Lower leg skin (tissue), 4 donors: ENCODE data around the gene CNIH1. TPM values are rescaled to one million over a fixed set of nuclear protein-coding genes. Genes with fewer than 3 reads are reported as not detected.

Source experiments
- DNase-seq, 2 donors: peaks; one replicate each; pipeline ENCODE4 v3.0.0-alpha.2; 2019; ENCODE audit warnings: low spot score in 2 of 2
- H3K4me3 ChIP-seq: fragments of 200-600 bp; sonication (generic); 2 replicates; pipeline ENCODE4 v1.5.1; 2017; ENCODE audit warnings: mild to moderate bottlenecking, low read depth; ENCODE audit not compliant: poor library complexity, severe bottlenecking
- CTCF ChIP-seq, 3 donors: fragments of 450-650 bp; IDR thresholded peaks; one replicate each; pipeline ENCODE4 v1.5.1; 2016; ENCODE audit warnings: antibody characterized with exemption in 3 of 3, mild to moderate bottlenecking in 3 of 3, moderate library complexity in 2 of 3
- POLR2A ChIP-seq, 2 donors: fragments of 450-650 bp; IDR thresholded peaks; one replicate each; pipeline ENCODE4 v1.6.1; 2016 to 2017; ENCODE audit warnings: antibody characterized with exemption in 2 of 2, mild to moderate bottlenecking in 1 of 2, moderate library complexity in 1 of 2
- WGBS, 2 donors: methylation state at CpG; one replicate each; pipeline ENCODE4 v1.1.5; 2018; 5-methylcytosine and 5-hydroxymethylcytosine counted together
- intact Hi-C: fragments of 100-400 bp; cut with DNase I; formaldehyde crosslinking; loops from one replicate; pipeline ENCODE4 v1.15.0; 2023; ENCODE audit warnings: low total_unique reads
- total RNA-seq, 4 donors: library from RNA; depleted of rRNA; stranded (reverse); fragments of >200 nt; gene quantifications; one replicate each; pipeline ENCODE4 v1.1.0, GENCODE V29; 2016

CNIH1 gene
- total RNA-seq, result 10 to 100 TPM; 59.6 to 92.2 (median 75.8) TPM

GRCh38 chr14:54440873-54441868 is at the start of gene CNIH1:
TSS of gene CNIH1 (minus strand) at chr14:54441374. CDS start at chr14:54441327, 47 bp downstream.
- H3K4me3 ChIP-seq, result peak within 1 kb of the TSS; percentile 65
- DNase-seq, result peak; percentile 84 to 98
- TF ChIP-seq CTCF (IDR thresholded peaks at IDR 0.05) (peak in 1 of 3 donors; percentile 78), POLR2A (IDR thresholded peaks at IDR 0.05) (no peak)
- WGBS, 2 donors, result 0 to 1% methylated on average over 63 to 81 of the region's 100 CpGs
- intact Hi-C loops, result no loop called here

- no peak overlapping the region for H3K4me3 ChIP-seq
- intact Hi-C loops, result no loop called here
- TF ChIP-seq POLR2A (IDR thresholded peaks at IDR 0.05) (no peak), CTCF (IDR thresholded peaks at IDR 0.05) (no peak)
- WGBS, 2 donors, result 9 to 13% methylated on average over 3 of the region's 3 CpGs
- DNase-seq, result no peak
Measured at GRCh38 chr14:54490445-54491175, 49.4 kb upstream of the CNIH1 start.

GRCh38 chr14:54489731-54490444 is 48.7 kb upstream of the CNIH1 start:
- H3K4me3 ChIP-seq, result no peak overlapping the region
- WGBS, 2 donors, result 74 to 88% methylated on average over 4 of the region's 4 CpGs
- intact Hi-C loops, result no loop called here
- no peak for DNase-seq
- TF ChIP-seq POLR2A (IDR thresholded peaks at IDR 0.05) (no peak), CTCF (IDR thresholded peaks at IDR 0.05) (no peak)

GRCh38 chr14:54489318-54489683 is 48.1 kb upstream of the CNIH1 start:
- DNase-seq, result no peak
- WGBS, 2 donors, result 19 to 21% methylated on average over 5 of the region's 5 CpGs
- no peak for TF ChIP-seq CTCF (IDR thresholded peaks at IDR 0.05)
- no peak for TF ChIP-seq POLR2A (IDR thresholded peaks at IDR 0.05)
- no peak overlapping the region for H3K4me3 ChIP-seq
- intact Hi-C loops, result no loop called here

GRCh38 chr14:54488646-54489317 is 47.6 kb upstream of the CNIH1 start, which contains the start of gene GMFB:
TSS of gene GMFB (minus strand) at chr14:54488980. CDS start at chr14:54488927, 53 bp downstream.
- peak; percentile 90 to 98 for DNase-seq
- WGBS, 2 donors, result 0 to 2% methylated on average over 31 to 33 of the region's 51 CpGs
- peak within 1 kb of the TSS; percentile 85 for H3K4me3 ChIP-seq
- no peak for TF ChIP-seq CTCF (IDR thresholded peaks at IDR 0.05)
- TF ChIP-seq POLR2A (IDR thresholded peaks at IDR 0.05), result no peak
- intact Hi-C loops, result no loop called here
